Panc1 (cell line): Measurements from ENCODE around the gene C1QTNF12. TPM values are rescaled to one million over a fixed set of nuclear protein-coding genes. Genes with fewer than 3 reads are reported as not detected.

Experiments
- ATAC-seq: fragments of 200-7000 bp; cut with Tn5 transposase; 2 replicates; pipeline ENCODE4 v1.9.1; 2020; ENCODE audit warnings: mild to moderate bottlenecking, moderate library complexity
- BruUV-seq: library from RNA; stranded (reverse); fragments of 400-500 nt; replicated peaks from 2 replicates; lab custom pipeline; 2021; lab: Mats Ljungman, UMichigan
- CTCF ChIA-PET: fragments of 300-600 bp; sonication (Branson Sonifier 250); formaldehyde crosslinking; loops from one replicate; lab custom pipeline; 2022; ENCODE audit warnings: antibody characterized with exemption; lab: Charles Lee
- POLR2A ChIA-PET: fragments of 300-600 bp; sonication (Branson Sonifier 250); formaldehyde crosslinking; loops from one replicate; lab custom pipeline; 2022; ENCODE audit warnings: antibody characterized with exemption; lab: Charles Lee
- DNase-seq: peaks from one replicate; pipeline ENCODE4 v3.0.0-alpha.2; 2010; ENCODE audit warnings: low read depth, low spot score
- H3K27ac ChIP-seq: 2 replicates; pipeline ENCODE4 v1.5.1; 2011; ENCODE audit warnings: mild to moderate bottlenecking, low read length, inconsistent platforms
- H3K27me3 ChIP-seq: fragments of 200-500 bp; sonication (Bioruptor generic); 2 replicates; pipeline ENCODE4 v1.6.0; 2014; ENCODE audit warnings: low read length, inconsistent platforms; ENCODE audit not compliant: control insufficient read depth, insufficient read depth
- H3K36me3 ChIP-seq: fragments of 200-500 bp; sonication (Bioruptor generic); 2 replicates; pipeline ENCODE4 v1.5.1; 2014; ENCODE audit warnings: inconsistent platforms, mild to moderate bottlenecking, low read length, moderate library complexity; ENCODE audit not compliant: control insufficient read depth, insufficient read depth
- H3K4me1 ChIP-seq: 2 replicates; pipeline ENCODE4 v1.5.1; 2011; ENCODE audit warnings: inconsistent platforms, mild to moderate bottlenecking, low read length, moderate library complexity; ENCODE audit not compliant: control insufficient read depth, insufficient read depth
- H3K4me3 ChIP-seq, 2 experiments: 2 replicates each; pipeline ENCODE4 v1.5.1; 2011 to 2012; ENCODE audit warnings: low read depth in 2 of 2, low read length in 2 of 2, mild to moderate bottlenecking in 2 of 2, inconsistent platforms in 1 of 2, moderate library complexity in 1 of 2
- H3K9me3 ChIP-seq: fragments of 200-500 bp; sonication (Bioruptor generic); 2 replicates; pipeline ENCODE4 v1.5.1; 2014; ENCODE audit warnings: low read depth, mild to moderate bottlenecking, inconsistent platforms, low read length, moderate library complexity; ENCODE audit not compliant: control insufficient read depth, insufficient read depth
- CTCF ChIP-seq: fragments of 450-650 bp; IDR thresholded peaks from 2 replicates; pipeline ENCODE4 v1.5.1; 2017; ENCODE audit warnings: mild to moderate bottlenecking
- POLR2AphosphoS5 ChIP-seq: IDR thresholded peaks from 2 replicates; pipeline ENCODE4 v1.6.1; 2012; ENCODE audit warnings: mild to moderate bottlenecking, low read depth, low read length, moderate library complexity
- REST ChIP-seq, 2 experiments: IDR thresholded peaks; 2 replicates each; pipeline ENCODE4 v1.6.1; 2011 to 2012; ENCODE audit warnings: low read depth in 2 of 2, control low read depth in 1 of 2, low read length in 1 of 2, mild to moderate bottlenecking in 1 of 2, moderate library complexity in 1 of 2; ENCODE audit not compliant: insufficient read depth in 1 of 2
- SIN3A ChIP-seq: IDR thresholded peaks from 2 replicates; pipeline ENCODE4 v1.6.1; 2012; ENCODE audit warnings: low read depth, mild to moderate bottlenecking, low read length, moderate library complexity, borderline replicate concordance; ENCODE audit not compliant: insufficient read depth
- TCF7L2 ChIP-seq: IDR thresholded peaks from 2 replicates; pipeline ENCODE4 v1.6.1; 2011; ENCODE audit warnings: mild to moderate bottlenecking, low read depth, low read length, inconsistent platforms
- in situ Hi-C: cut with HindIII; loops from 2 replicates; pipeline ENCODE4 v1.10.0; 2016; ENCODE audit warnings: low sequenced_read_pairs, low pct_unique_long_range_greater_than_20kb
- intact Hi-C: fragments of 100-400 bp; cut with micrococcal nuclease; formaldehyde crosslinking; loops from one replicate; pipeline ENCODE4 v1.10.0; 2022; ENCODE audit not compliant: unreplicated experiment
- total RNA-seq: library from RNA; stranded (reverse); gene quantifications from one replicate; pipeline ENCODE4 v1.2.1, GENCODE V29; 2021; ENCODE audit not compliant: unreplicated experiment

C1QTNF12 gene
- total RNA-seq, 1 experiment from 2014 or later: 41.4 TPM

GRCh38 chr1:1204998-1205768 lies 41.3 kb downstream of the C1QTNF12 start:
- intact Hi-C loops: no loop called here
- in situ Hi-C loops: no loop called here
- Histone ChIP-seq H3K4me1 (peaks cover 11% of the 10 kb centered on the region), H3K36me3 (no peaks in the 10 kb centered on the region), H3K27ac (no peak overlapping the region), H3K4me3 (no peak overlapping the region), H3K27me3 (no peaks in the 10 kb centered on the region), H3K9me3 (no peaks in the 10 kb centered on the region)
- ATAC-seq (no peak), DNase-seq (no peak)
- TF ChIP-seq POLR2AphosphoS5: no peak
- no peak for TF ChIP-seq TCF7L2
- no peak for TF ChIP-seq REST (IDR thresholded peaks at IDR 0.05; ENCODE audit: insufficient read depth in 1 of 2, low read depth in 2 of 2, low read length in 1 of 2)
- TF ChIP-seq SIN3A: no peak
- no peak for TF ChIP-seq CTCF
- ChIA-PET POLR2A (no interaction called here), CTCF (no interaction called here)
- BruUV-seq: no TSS peak

GRCh38 chr1:1204425-1204920 lies 42.0 kb downstream of the C1QTNF12 start:
- no peak for ATAC-seq
- CTCF ChIA-PET: no interaction called here
- no TSS peak for BruUV-seq
- H3K36me3 ChIP-seq: no peaks in the 10 kb centered on the region
- TF ChIP-seq REST (IDR thresholded peaks at IDR 0.05; ENCODE audit: insufficient read depth in 1 of 2, low read depth in 2 of 2, low read length in 1 of 2) (no peak), TCF7L2 (no peak), POLR2AphosphoS5 (no peak), SIN3A (no peak), CTCF (no peak)
- H3K9me3 ChIP-seq: no peaks in the 10 kb centered on the region
- intact Hi-C loops: no loop called here
- H3K27ac ChIP-seq: no peak overlapping the region
- H3K4me3 ChIP-seq: no peak overlapping the region
- no peak for DNase-seq
- POLR2A ChIA-PET: no interaction called here
- in situ Hi-C loops: no loop called here
- H3K27me3 ChIP-seq: no peaks in the 10 kb centered on the region
- H3K4me1 ChIP-seq: peaks cover 11% of the 10 kb centered on the region
